Measurements from ENCODE around the gene NEK1.

NEK1 gene

DNA sequence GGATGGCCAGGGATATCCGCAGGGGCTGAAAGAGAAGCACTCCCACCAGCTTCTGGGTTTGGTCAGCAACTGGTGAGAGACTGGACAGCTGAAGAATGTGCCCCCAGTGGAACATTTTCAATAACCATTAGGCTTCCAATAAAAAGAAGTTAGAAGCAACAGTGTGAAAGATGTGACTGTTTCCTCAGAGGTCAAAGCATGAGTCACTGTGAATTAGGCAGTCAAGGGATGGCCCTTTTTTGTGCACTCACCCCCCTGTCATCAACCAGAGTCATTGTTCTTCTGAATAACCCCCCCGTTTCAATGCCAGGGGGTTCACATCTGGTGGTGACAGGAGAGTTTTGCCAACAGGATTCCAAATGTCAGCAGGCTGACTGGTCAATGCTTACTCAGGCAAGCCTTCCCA, 267.1 kb downstream of the NEK1 start:
- DNase-seq, result no peak

Data from stimulated activated CD4-positive, alpha-beta T cell treated with anti-CD3 and anti-CD28 coated beads, Interleukin-4, amount 100 ng/mL, for 1 hour (primary cell).